GM12864 (cell line): Measurements from ENCODE around the gene ZNF512B.

Experiments used
- DNase-seq: peaks from one replicate; pipeline ENCODE4 v3.0.0-alpha.2; 2011; ENCODE audit warnings: low read depth
- H3K4me3 ChIP-seq: 2 replicates; pipeline ENCODE4 v1.5.1; 2011; ENCODE audit warnings: mild to moderate bottlenecking, low read depth, low read length, control low read depth
- CTCF ChIP-seq: IDR thresholded peaks from 2 replicates; pipeline ENCODE4 v1.5.1; 2011; ENCODE audit warnings: low read depth, mild to moderate bottlenecking, moderate library complexity, low read length, control low read depth, inconsistent platforms; ENCODE audit errors: missing control alignments

Gene ZNF512B

GRCh38 chr20:63942969-63943807, 26.5 kb downstream of the ZNF512B start:
- TF ChIP-seq CTCF: no peak
- no peak for DNase-seq
- H3K4me3 ChIP-seq: no peak overlapping the region

- no peak for TF ChIP-seq CTCF
- no peak overlapping the region for H3K4me3 ChIP-seq
- DNase-seq: no peak
These were observed 27.3 kb downstream of the ZNF512B start for GRCh38 chr20:63942250-63942951.

- TF ChIP-seq CTCF: no peak
- DNase-seq: no peak
- no peak overlapping the region for H3K4me3 ChIP-seq
These were observed 28.2 kb downstream of the ZNF512B start for GRCh38 chr20:63941282-63942081.

GRCh38 chr20:63940472-63941266, 29.1 kb downstream of the ZNF512B start:
- TF ChIP-seq CTCF: no peak
- H3K4me3 ChIP-seq: no peak overlapping the region
- no peak for DNase-seq

- TF ChIP-seq CTCF: no peak
- DNase-seq: no peak
- H3K4me3 ChIP-seq: no peak overlapping the region
These were observed 29.7 kb downstream of the ZNF512B start for GRCh38 chr20:63940071-63940471.
